WTC11 (cell line): ENCODE results near the gene IL1RAPL1.

Source experiments
- E2F1 ChIP-seq: sonication (generic); formaldehyde crosslinking; IDR thresholded peaks from 2 replicates; pipeline ENCODE4 v1.8.0; 2022; ENCODE audit warnings: mild to moderate bottlenecking, missing genetic modification reagents
- FOXK1 ChIP-seq: sonication (generic); formaldehyde crosslinking; IDR thresholded peaks from 2 replicates; pipeline ENCODE4 v1.8.0; 2022; ENCODE audit warnings: mild to moderate bottlenecking, moderate library complexity, missing genetic modification reagents
- JUN ChIP-seq: sonication (generic); formaldehyde crosslinking; IDR thresholded peaks from 2 replicates; pipeline ENCODE4 v1.8.0; 2023; ENCODE audit warnings: mild to moderate bottlenecking, missing genetic modification reagents
- KAT7 ChIP-seq: sonication (generic); formaldehyde crosslinking; IDR thresholded peaks from 2 replicates; pipeline ENCODE4 v1.8.1; 2023; ENCODE audit warnings: missing genetic modification reagents, mild to moderate bottlenecking, borderline replicate concordance
- ZBTB21 ChIP-seq: sonication (generic); formaldehyde crosslinking; IDR thresholded peaks from 2 replicates; pipeline ENCODE4 v1.8.1; 2023; ENCODE audit warnings: mild to moderate bottlenecking, missing genetic modification reagents, borderline replicate concordance
- TF ChIP-seq, protein P1 (sequence below): sonication (generic); formaldehyde crosslinking; IDR thresholded peaks from 2 replicates; pipeline ENCODE4 v1.8.1; 2023; ENCODE audit warnings: mild to moderate bottlenecking, missing genetic modification reagents, moderate library complexity
- TF ChIP-seq, protein P2 (sequence below): sonication (generic); formaldehyde crosslinking; IDR thresholded peaks from 2 replicates; pipeline ENCODE4 v1.8.1; 2022; ENCODE audit warnings: low read depth, mild to moderate bottlenecking, moderate library complexity, missing genetic modification reagents, borderline replicate concordance
- TF ChIP-seq, protein P3 (sequence below): sonication (generic); formaldehyde crosslinking; conservative IDR thresholded peaks from 2 replicates; pipeline ENCODE4 v1.8.1; 2023; ENCODE audit warnings: mild to moderate bottlenecking, low read depth, missing genetic modification reagents, moderate library complexity

- TF ChIP-seq, protein P1, sequence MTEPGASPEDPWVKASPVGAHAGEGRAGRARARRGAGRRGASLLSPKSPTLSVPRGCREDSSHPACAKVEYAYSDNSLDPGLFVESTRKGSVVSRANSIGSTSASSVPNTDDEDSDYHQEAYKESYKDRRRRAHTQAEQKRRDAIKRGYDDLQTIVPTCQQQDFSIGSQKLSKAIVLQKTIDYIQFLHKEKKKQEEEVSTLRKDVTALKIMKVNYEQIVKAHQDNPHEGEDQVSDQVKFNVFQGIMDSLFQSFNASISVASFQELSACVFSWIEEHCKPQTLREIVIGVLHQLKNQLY (CRISPR knock-in tag), result no peak
- TF ChIP-seq ZBTB21 (CRISPR knock-in tag), result no peak
- TF ChIP-seq, protein P2, sequence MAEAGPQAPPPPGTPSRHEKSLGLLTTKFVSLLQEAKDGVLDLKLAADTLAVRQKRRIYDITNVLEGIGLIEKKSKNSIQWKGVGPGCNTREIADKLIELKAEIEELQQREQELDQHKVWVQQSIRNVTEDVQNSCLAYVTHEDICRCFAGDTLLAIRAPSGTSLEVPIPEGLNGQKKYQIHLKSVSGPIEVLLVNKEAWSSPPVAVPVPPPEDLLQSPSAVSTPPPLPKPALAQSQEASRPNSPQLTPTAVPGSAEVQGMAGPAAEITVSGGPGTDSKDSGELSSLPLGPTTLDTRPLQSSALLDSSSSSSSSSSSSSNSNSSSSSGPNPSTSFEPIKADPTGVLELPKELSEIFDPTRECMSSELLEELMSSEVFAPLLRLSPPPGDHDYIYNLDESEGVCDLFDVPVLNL (CRISPR knock-in tag), result no peak
- no peak for TF ChIP-seq FOXK1 (CRISPR knock-in tag)
- no peak for TF ChIP-seq JUN (CRISPR knock-in tag)
- TF ChIP-seq E2F1 (CRISPR knock-in tag), result no peak
- no peak for TF ChIP-seq KAT7 (CRISPR knock-in tag)
- TF ChIP-seq, protein P3, sequence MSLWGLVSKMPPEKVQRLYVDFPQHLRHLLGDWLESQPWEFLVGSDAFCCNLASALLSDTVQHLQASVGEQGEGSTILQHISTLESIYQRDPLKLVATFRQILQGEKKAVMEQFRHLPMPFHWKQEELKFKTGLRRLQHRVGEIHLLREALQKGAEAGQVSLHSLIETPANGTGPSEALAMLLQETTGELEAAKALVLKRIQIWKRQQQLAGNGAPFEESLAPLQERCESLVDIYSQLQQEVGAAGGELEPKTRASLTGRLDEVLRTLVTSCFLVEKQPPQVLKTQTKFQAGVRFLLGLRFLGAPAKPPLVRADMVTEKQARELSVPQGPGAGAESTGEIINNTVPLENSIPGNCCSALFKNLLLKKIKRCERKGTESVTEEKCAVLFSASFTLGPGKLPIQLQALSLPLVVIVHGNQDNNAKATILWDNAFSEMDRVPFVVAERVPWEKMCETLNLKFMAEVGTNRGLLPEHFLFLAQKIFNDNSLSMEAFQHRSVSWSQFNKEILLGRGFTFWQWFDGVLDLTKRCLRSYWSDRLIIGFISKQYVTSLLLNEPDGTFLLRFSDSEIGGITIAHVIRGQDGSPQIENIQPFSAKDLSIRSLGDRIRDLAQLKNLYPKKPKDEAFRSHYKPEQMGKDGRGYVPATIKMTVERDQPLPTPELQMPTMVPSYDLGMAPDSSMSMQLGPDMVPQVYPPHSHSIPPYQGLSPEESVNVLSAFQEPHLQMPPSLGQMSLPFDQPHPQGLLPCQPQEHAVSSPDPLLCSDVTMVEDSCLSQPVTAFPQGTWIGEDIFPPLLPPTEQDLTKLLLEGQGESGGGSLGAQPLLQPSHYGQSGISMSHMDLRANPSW (CRISPR knock-in tag), result no peak
Measured at GRCh38 chrX:29962061-29962460, 1374.8 kb downstream of the IL1RAPL1 start.
